ENCODE measurements around the gene RBM14. TPM values are rescaled to one million over a fixed set of nuclear protein-coding genes. Genes with fewer than 3 reads are reported as not detected.
"Not testable (repeated sequence)": the region's sequence is repeated elsewhere in the genome, so short reads cannot be mapped to it uniquely, and the experiment has no call there.

The RBM14 gene
- total RNA-seq, 4 donors from 2014 or later = 31.8 to 76.9 (median 62.9) TPM

DNA sequence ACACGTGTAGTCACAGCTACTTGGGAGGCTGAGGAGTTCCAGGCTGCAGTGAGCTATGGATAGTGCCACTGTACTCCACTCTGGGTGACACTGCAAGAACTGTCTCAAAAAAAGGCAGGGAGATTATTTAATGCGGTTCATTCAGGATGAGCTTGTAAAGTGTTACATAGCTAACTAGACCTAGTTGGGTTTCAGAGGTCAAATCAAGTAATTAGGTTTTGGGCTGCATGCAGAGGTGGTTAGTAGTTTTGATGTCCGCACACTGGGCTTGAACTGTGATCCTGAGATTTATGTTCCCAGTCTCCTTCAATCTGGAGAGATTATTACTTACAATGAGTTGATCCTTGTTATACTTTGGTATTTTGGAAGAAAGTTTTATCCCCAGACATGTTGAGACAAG, 20.0 kb downstream of the RBM14 start:
- Histone ChIP-seq H3K27me3 (no peaks in the 10 kb centered on the region), H3K36me3 (peaks cover 5 to 14% of the 10 kb centered on the region in 2 donors), H3K4me3 (replicated peaks in 1 of 3) (no peak overlapping the region), H3K4me1 (peaks cover 23 to 29% of the 10 kb centered on the region in 2 donors), H3K9me3 (no peaks in the 10 kb centered on the region), H3K27ac (no peak overlapping the region)
- no peak for DNase-seq
- TF ChIP-seq, protein P1, sequence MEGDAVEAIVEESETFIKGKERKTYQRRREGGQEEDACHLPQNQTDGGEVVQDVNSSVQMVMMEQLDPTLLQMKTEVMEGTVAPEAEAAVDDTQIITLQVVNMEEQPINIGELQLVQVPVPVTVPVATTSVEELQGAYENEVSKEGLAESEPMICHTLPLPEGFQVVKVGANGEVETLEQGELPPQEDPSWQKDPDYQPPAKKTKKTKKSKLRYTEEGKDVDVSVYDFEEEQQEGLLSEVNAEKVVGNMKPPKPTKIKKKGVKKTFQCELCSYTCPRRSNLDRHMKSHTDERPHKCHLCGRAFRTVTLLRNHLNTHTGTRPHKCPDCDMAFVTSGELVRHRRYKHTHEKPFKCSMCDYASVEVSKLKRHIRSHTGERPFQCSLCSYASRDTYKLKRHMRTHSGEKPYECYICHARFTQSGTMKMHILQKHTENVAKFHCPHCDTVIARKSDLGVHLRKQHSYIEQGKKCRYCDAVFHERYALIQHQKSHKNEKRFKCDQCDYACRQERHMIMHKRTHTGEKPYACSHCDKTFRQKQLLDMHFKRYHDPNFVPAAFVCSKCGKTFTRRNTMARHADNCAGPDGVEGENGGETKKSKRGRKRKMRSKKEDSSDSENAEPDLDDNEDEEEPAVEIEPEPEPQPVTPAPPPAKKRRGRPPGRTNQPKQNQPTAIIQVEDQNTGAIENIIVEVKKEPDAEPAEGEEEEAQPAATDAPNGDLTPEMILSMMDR (IDR thresholded peaks at IDR 0.05) = no peak
- TF ChIP-seq POLR2A (IDR thresholded peaks at IDR 0.05) = no peak
- WGBS, 2 donors = 91 to 95% methylated on average over 3 of the region's 3 CpGs
- intact Hi-C loops (cut with DNase I) = loop anchor here (5.0 kb wide), 1 partner anchor 41 kb away; the partner anchor contains the start of gene RBM4B

DNA sequence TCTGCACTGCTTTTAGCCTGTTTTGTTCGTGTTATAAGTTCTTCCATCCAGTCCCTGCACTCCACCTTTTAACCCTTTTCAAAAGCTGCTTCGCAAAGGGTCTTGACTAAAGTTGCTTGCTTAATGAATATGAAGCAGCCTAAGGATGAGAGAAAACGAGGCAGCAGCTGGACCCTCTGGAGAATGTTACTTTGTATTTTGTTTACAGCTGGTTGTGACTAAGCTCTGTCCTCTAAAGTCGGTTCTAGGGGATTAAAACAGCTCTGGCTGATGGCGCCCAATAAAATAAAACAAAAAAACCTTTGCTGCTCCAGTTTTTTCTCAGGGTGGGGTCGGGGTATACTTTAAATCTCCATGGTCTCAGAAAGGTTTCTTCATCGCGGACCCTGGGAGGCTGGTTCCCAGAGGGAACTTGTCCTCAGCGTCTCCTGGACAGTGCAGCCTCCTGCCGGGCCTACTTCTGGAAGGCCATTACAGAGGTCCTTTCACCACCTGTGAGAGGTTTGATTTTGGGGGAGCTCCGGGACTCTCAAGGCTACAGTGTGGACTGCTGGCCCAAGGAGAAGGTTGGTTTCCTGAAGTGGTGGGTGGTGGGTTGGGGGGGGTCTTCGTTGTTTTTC, 21.2 kb downstream of the RBM14 start:
- intact Hi-C loops (cut with DNase I) = loop anchor here (2.0 to 5.0 kb wide), 2 partner anchors 21 to 40 kb away; partner anchors contain the start of genes RBM14 and RBM4B
- no peaks in the 10 kb centered on the region for H3K27me3 ChIP-seq
- H3K36me3 ChIP-seq = peaks cover 5 to 14% of the 10 kb centered on the region in 2 donors
- WGBS, 2 donors = 45 to 53% methylated on average over 10 to 12 of the region's 12 CpGs
- H3K27ac ChIP-seq = peak overlapping the region; percentile 60 to 82 (median 60)
- peaks cover 36 to 42% of the 10 kb centered on the region in 2 donors for H3K4me1 ChIP-seq
- peak overlapping the region in 2 of 3 donors; percentile 22 to 78 for H3K4me3 ChIP-seq (replicated peaks in 1 of 3)
- H3K9me3 ChIP-seq = no peaks in the 10 kb centered on the region
- TF ChIP-seq, protein P1 (IDR thresholded peaks at IDR 0.05) = no peak
- TF ChIP-seq POLR2A (IDR thresholded peaks at IDR 0.05) = no peak
- peak in 1 of 2 donors; percentile 8 for DNase-seq

DNA sequence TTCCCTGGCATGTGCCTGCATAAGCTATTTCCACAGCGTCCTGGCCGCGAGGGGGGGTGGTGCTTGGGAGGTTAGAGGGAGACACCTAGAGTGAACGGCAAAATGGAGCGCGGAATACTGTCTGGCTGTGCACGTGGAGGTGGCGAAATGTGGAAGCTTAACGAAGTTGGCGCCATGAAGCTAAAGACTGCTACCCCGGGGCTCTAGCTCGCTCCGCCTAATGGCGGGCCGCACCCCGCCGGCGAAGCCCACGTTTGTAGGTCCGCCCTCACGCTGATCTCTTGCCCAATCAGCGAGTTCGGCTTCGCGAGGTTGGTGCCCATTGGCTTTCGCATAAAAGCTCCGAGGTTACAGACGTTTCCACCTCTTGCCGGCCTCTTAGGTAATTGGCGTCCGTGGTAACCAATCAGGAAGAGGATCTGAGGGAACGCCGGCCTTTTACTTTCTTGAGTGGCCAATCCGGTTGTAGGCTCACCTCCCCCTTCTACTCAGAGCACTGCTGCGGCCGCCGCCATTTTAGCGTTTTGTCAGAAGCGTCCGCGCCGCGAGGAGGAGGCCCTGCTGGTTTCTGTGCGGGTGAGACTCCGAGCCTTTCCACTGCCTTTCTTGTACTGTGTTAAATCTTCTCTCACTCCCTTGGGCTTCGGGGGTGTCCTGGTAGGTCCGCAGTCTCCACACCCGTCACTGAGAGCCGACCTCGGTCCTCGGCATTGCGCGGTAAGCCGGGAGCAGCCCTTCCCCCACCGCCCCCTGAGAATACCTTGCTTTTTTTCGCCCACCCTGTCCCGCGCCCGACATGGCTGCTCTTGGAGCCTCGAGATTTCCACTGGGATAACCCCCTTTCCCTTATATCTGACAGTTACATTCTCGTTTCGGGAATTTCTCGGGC, 22.0 kb downstream of the RBM14 start, which contains the start of gene RBM4:
TSS of gene RBM4 (plus strand) at position 527 of the 889 bp plus-strand sequence. CDS start 1,009 bp downstream, outside the sequence.
- WGBS, 2 donors = 1% methylated on average over 49 to 62 of the region's 63 CpGs

DNA sequence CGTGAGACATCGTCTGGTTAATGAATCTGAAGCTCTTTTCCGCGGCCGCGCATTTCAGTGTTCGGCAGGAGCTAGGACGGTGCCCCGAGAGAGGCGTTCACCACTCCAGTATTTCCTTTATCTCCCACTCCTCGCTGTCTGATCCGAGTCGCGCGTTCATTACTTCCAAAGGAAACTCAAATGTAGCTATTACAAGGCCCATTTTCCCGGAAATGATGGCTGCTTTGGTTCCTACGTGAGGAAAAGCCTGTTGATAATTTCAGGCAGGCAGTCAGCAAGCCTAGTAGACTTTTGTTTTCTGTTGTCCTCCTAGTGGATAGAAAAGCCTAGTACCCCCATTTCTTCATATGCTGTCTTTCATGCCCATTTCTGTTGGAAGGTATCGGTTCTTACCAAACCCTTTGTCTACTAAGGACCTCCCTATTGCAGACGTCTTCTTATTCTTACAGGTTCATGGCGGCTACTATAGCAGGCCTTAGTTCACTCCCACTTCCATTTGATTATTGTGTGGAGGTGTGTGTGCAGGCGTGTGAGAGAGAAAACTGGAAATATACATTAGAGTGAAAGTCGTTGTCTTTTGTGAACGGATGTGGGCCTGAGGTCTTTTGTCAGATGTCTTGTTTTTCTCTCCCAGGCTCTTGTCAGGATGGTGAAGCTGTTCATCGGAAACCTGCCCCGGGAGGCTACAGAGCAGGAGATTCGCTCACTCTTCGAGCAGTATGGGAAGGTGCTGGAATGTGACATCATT, 22.8 kb downstream of the RBM14 start:
- peak overlapping the region; percentile 38 to 78 (median 42) for H3K4me3 ChIP-seq (replicated peaks in 1 of 3)

More for the DNA sequence above, 22.0 kb downstream of the RBM14 start, which contains the start of gene RBM4:
- Histone ChIP-seq H3K27me3 (no peaks in the 10 kb centered on the region), H3K9me3 (no peaks in the 10 kb centered on the region), H3K36me3 (peaks cover 8 to 16% of the 10 kb centered on the region in 2 donors), H3K4me3 (replicated peaks in 1 of 3) (peak within 1 kb of the TSS; percentile 38 to 78 (median 42)), H3K27ac (peak within 1 kb of the TSS; percentile 60 to 89 (median 82)), H3K4me1 (peaks cover 40 to 49% of the 10 kb centered on the region in 2 donors)
- TF ChIP-seq POLR2A (IDR thresholded peaks at IDR 0.05) = peak; percentile 82 to 94
- TF ChIP-seq, protein P1 (IDR thresholded peaks at IDR 0.05) = peak in 2 of 6 experiments; percentile 4 to 14
- DNase-seq = peak; percentile 98
- intact Hi-C loops (cut with DNase I) = loop anchor here (2.0 to 5.0 kb wide), 2 partner anchors 22 to 39 kb away; partner anchors contain the start of genes RBM14 and RBM4B

DNA sequence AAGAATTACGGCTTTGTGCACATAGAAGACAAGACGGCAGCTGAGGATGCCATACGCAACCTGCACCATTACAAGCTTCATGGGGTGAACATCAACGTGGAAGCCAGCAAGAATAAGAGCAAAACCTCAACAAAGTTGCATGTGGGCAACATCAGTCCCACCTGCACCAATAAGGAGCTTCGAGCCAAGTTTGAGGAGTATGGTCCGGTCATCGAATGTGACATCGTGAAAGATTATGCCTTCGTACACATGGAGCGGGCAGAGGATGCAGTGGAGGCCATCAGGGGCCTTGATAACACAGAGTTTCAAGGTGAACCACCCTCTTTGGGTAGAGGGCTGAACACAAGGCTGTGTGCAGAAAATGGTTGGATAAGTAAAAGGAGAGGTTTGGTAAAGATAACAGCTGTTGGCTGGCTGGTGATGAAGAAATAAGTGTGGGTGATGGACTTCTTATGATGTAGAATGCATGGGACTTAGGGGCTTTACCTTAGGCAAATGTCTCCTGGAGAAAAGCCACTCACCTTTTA, 23.4 kb downstream of the RBM14 start:
- H3K27ac ChIP-seq, DNase-seq, H3K27me3 ChIP-seq, H3K9me3 ChIP-seq: not testable (repeated sequence)
- Histone ChIP-seq H3K36me3 (peaks cover 21 to 29% of the 10 kb centered on the region in 2 donors), H3K4me1 (peaks cover 43 to 62% of the 10 kb centered on the region in 2 donors), H3K4me3 (replicated peaks in 1 of 3) (peak overlapping the region in 1 of 3 donors; percentile 78)
- intact Hi-C loops (cut with DNase I) = loop anchor here (2.0 to 5.0 kb wide), 2 partner anchors 23 to 37 kb away; partner anchors contain the start of genes RBM14 and RBM4B
- 57 to 60% methylated on average over 10 of the region's 10 CpGs for WGBS, 2 donors

More for the DNA sequence above, 22.8 kb downstream of the RBM14 start:
- TF ChIP-seq POLR2A (IDR thresholded peaks at IDR 0.05) = no peak
- TF ChIP-seq, protein P1 (IDR thresholded peaks at IDR 0.05) = no peak
- peaks cover 16 to 24% of the 10 kb centered on the region in 2 donors for H3K36me3 ChIP-seq
- H3K4me1 ChIP-seq = peaks cover 40 to 58% of the 10 kb centered on the region in 2 donors
- WGBS, 2 donors = 3 to 4% methylated on average over 27 of the region's 27 CpGs
- H3K27ac ChIP-seq = peak overlapping the region; percentile 37 to 89 (median 82)
- intact Hi-C loops (cut with DNase I) = loop anchor here (2.0 to 5.0 kb wide), 2 partner anchors 22 to 38 kb away; partner anchors contain the start of genes RBM14 and RBM4B
- no peaks in the 10 kb centered on the region for H3K9me3 ChIP-seq
- no peaks in the 10 kb centered on the region for H3K27me3 ChIP-seq
- DNase-seq = no peak
